A549 (cell line): ENCODE measurements around the gene PLEKHH1.

Experiments
- ESRRA ChIP-seq: fragments of 150-350 bp; IDR thresholded peaks from 2 replicates; pipeline ENCODE4 v1.6.1; 2014; ENCODE audit warnings: mild to moderate bottlenecking, low read length, borderline replicate concordance
- RFX5 ChIP-seq: fragments of 450-650 bp; IDR thresholded peaks from 2 replicates; pipeline ENCODE4 v1.7.1; 2014; ENCODE audit warnings: antibody characterized with exemption, mild to moderate bottlenecking, moderate library complexity
- TF ChIP-seq, protein P1 (sequence below): fragments of >200 bp; sonication (Bioruptor Twin); formaldehyde crosslinking; IDR thresholded peaks from 3 replicates; pipeline ENCODE4 v1.5.1; 2016
- TF ChIP-seq, protein P2 (sequence below): IDR thresholded peaks from 2 replicates; pipeline ENCODE4 v1.6.1; 2012

DNA sequence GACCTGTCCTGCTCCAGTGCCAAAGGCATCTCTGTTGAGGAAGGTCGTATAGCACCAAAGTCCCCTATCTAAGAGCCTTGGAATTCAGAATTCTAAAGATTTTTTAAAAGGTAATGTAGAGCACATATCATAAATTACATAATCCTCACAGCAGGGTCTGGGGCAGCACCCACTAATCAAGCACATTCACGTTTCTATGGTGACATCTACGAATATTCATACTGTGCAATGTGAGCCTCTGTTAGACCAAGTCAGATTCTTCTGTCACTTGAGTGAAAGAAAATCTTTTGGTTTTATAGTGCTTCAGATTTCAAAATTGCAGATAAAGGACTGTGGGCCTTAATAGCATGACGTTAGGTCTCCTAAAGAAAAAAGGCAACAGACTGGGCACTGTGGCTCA lies 31.4 kb upstream of the PLEKHH1 start:
- TF ChIP-seq RFX5, result no peak
- TF ChIP-seq, protein P1, sequence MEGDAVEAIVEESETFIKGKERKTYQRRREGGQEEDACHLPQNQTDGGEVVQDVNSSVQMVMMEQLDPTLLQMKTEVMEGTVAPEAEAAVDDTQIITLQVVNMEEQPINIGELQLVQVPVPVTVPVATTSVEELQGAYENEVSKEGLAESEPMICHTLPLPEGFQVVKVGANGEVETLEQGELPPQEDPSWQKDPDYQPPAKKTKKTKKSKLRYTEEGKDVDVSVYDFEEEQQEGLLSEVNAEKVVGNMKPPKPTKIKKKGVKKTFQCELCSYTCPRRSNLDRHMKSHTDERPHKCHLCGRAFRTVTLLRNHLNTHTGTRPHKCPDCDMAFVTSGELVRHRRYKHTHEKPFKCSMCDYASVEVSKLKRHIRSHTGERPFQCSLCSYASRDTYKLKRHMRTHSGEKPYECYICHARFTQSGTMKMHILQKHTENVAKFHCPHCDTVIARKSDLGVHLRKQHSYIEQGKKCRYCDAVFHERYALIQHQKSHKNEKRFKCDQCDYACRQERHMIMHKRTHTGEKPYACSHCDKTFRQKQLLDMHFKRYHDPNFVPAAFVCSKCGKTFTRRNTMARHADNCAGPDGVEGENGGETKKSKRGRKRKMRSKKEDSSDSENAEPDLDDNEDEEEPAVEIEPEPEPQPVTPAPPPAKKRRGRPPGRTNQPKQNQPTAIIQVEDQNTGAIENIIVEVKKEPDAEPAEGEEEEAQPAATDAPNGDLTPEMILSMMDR, result no peak
- TF ChIP-seq ESRRA, result no peak
- TF ChIP-seq, protein P2, sequence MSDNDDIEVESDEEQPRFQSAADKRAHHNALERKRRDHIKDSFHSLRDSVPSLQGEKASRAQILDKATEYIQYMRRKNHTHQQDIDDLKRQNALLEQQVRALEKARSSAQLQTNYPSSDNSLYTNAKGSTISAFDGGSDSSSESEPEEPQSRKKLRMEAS, result no peak
